HUDEP-2 (cell line): ENCODE measurements around the gene SLC39A11.

Experiments used
- DNase-seq, 76 experiments: peaks; one replicate each; lab custom pipeline; 2025; ENCODE audit not compliant: unreplicated experiment in 76 of 76; lab: John Stamatoyannopoulos, UW

The SLC39A11 gene

DNA sequence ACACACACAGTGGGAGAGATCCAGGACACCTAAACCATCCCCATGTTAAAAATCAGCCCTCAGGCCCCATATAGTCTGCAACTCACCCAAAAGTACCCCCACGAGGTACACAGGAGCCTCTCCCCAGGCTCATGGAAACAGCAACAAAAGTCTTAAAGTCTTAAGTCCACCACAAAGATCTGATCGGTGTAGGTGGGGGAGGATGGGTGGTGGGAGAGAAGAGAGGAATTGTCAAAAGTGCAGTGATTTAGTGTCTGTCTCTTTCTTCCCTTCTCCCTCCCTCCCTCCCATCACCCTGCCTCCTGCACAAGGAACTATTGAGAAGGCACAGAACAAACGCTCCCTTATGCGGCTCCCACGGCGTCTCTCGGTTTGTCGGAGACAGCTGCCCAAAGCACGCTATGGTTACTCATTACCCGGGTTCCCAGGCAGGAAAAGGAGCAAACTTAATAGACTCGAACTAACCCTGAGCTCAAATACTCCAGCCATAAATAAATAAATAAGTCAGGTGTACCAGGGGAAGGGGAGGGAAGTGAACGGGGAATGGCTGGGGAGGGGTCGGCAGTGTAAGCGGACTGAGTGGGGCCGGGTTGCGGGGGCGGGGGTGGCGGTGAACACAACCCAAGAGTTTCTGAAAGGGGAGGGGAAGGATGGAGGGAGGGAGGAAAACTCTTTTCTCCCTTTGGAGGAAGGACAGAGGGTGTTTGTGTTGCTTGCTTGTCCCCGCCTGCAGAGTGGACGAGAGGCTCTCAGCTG is 477.4 kb downstream of the SLC39A11 start:
- DNase-seq: no peak

- no peak for DNase-seq
Measured at GRCh38 chr17:72614476-72614870, 478.0 kb downstream of the SLC39A11 start.

DNA sequence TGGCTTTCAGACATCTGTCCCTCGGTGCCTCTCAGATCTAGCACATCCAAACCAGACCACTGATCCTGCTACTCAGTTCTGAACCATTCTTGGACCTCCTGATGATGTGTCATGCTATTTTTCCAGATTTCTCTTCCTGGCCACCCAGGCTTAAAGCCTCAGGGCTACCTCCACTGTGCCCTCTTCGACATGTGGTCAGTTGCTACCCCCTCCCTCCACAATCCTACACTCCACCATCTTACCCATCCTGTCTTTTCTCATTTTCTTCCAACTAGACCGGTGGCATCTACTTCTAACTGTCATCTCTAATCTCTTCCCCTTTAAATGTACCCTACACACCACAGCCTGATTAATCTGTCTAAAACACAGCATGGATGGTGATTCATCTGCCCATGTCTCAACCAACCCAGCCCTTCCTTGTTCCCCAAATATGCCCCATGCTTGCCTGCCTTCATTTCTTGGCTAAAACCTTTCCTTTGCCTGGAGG is 478.6 kb downstream of the SLC39A11 start:
- DNase-seq: peak in 17 of 76 experiments; percentile 1 to 47 (median 16)

- DNase-seq: no peak
Measured at GRCh38 chr17:72613396-72613795, 479.1 kb downstream of the SLC39A11 start.

- DNase-seq: no peak
Measured at GRCh38 chr17:72611172-72611571, 481.3 kb downstream of the SLC39A11 start.

DNA sequence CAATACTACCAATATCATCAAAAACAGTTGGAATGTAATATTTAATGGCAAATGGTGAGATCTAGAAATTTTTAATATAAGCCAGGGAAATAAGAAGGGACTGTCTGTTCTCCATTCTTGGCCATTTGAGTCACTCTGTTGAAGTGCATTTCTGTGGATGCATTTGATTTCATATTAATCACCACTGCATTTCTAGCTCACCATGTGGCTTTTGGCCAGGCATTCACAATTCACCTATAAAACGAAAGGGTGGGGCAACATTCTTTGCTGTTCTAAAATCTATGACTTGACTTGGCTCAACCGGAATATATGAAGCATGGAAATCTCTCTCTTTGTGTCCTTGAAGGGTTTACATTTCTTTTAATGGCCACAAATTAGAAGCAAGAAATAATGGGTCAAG is 483.0 kb downstream of the SLC39A11 start:
- no peak for DNase-seq

DNA sequence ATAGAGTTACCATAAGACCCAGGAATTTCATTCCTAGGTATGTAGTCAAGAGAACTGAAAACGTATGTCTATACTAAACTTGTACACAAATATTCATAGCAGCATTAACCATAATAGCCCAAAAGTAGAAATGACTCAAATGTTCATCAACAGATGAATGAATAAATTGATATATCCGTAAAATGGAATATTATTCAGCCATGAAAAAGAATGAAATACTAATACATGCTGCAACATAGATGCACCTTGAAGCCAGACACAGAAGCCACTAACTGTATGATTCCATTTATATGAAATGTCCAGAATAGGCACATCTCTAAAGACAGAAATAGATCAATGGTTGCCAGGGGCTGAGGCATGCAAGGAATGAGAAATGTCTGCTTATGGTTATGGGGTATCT is 484.1 kb downstream of the SLC39A11 start:
- no peak for DNase-seq

DNA sequence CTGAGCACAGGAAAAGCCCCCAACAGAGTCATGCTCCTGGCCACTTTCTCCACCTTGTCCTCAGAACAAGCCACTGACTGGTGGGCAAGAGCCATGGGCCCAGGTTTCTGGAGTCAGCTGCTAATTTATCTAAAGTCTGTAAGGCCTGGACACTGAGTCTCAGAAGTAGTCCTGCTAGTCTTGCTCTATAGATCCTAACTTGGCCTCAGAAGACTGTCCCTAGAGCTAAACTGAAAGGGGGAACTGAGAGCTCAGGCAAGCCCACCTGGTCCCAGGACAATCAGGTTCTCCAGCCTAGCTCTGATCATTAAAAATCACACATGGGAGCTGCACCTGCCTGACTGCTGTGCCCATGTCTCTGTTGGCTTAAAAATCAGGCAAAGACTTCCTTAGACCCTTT is 485.8 kb downstream of the SLC39A11 start:
- DNase-seq: no peak

- no peak for DNase-seq
Measured at GRCh38 chr17:72605543-72605942, 486.9 kb downstream of the SLC39A11 start.

DNA sequence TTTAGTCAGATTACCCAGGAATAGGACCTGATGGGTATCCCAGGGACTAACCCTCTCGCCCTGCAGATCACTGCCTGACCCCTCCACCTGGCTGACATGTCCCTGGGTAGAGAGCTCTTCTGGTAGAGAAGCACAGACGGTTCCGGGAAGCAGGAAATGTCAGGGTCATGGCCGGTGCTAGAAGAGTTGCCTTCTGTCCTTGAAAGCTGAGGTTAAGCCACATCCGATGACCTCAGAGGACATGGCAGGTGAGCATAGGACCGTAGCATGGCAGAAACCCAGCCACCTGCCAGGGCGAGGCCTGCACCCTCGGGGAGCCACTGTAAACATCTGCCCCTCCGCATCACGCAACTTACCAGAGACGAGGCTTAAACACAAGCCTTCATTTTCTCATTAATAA is 488.0 kb downstream of the SLC39A11 start:
- no peak for DNase-seq

GRCh38 chr17:72603420-72604242 is 488.9 kb downstream of the SLC39A11 start:
- no peak for DNase-seq

GRCh38 chr17:72602517-72603419 is 489.7 kb downstream of the SLC39A11 start:
- no peak for DNase-seq

DNA sequence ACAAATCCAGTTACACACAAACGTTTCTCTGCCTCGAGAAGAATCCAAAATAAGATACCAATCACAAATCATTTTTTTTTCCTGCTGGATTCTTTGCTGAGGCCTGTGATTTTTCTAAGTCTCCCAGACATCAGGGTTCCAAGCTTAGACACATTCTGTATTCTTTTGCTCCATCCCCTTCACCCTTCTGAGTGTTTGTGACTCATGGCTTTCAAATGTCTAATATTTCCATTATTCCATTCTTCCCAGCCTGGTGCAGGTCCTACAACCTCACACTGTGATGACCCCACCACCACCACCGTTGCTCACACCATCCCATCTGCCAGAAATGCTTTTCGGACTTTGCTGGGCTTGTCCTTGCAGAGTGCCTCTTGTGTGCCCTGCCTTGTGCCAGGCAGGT is 491.6 kb downstream of the SLC39A11 start:
- no peak for DNase-seq

- no peak for DNase-seq
Measured at GRCh38 chr17:72599891-72600290, 492.6 kb downstream of the SLC39A11 start.

DNA sequence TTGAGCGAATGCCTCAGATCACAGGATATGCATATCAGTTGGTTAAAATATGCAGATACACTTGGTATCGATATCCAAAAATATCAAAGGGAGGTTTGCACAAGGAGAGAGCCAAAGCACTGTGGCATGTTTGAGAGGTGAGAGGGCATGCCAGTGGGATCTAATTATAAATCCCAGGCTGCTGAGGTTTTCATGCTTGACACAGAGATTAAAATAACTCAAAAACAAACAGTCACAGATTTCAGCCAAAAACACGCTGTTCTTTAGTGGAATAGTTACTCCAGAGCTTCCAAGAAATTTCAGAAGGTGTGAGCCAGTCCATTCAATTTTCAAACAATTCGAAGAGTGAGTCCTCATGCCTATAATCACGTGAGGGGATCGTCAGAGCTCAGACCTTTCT is 493.8 kb downstream of the SLC39A11 start:
- no peak for DNase-seq

GRCh38 chr17:72597354-72598087 is 495.0 kb downstream of the SLC39A11 start:
- no peak for DNase-seq
